Astrocyte of the cerebellum (primary cell): Measurements from ENCODE around the gene SLX4IP.

Experiments used
- DNase-seq: peaks from one replicate; pipeline ENCODE4 v3.0.0-alpha.2; 2011; ENCODE audit warnings: low read depth
- H3K4me3 ChIP-seq: 2 replicates; pipeline ENCODE4 v1.5.1; 2011; ENCODE audit warnings: mild to moderate bottlenecking, low read depth, low read length, moderate library complexity
- in situ Hi-C: cut with HindIII; loops from 2 replicates; pipeline ENCODE4 v1.10.0; 2017; ENCODE audit warnings: low sequenced_read_pairs
- TF ChIP-seq, protein P1 (sequence below): IDR thresholded peaks from 2 replicates; pipeline ENCODE4 v1.5.1; 2012; ENCODE audit warnings: low read length, low read depth, moderate library complexity, mild to moderate bottlenecking; ENCODE audit errors: missing control alignments

The SLX4IP gene

GRCh38 chr20:10488534-10488933, 53.4 kb downstream of the SLX4IP start:
- in situ Hi-C loops, result no loop called here
- no peak for DNase-seq
- TF ChIP-seq, protein P1, sequence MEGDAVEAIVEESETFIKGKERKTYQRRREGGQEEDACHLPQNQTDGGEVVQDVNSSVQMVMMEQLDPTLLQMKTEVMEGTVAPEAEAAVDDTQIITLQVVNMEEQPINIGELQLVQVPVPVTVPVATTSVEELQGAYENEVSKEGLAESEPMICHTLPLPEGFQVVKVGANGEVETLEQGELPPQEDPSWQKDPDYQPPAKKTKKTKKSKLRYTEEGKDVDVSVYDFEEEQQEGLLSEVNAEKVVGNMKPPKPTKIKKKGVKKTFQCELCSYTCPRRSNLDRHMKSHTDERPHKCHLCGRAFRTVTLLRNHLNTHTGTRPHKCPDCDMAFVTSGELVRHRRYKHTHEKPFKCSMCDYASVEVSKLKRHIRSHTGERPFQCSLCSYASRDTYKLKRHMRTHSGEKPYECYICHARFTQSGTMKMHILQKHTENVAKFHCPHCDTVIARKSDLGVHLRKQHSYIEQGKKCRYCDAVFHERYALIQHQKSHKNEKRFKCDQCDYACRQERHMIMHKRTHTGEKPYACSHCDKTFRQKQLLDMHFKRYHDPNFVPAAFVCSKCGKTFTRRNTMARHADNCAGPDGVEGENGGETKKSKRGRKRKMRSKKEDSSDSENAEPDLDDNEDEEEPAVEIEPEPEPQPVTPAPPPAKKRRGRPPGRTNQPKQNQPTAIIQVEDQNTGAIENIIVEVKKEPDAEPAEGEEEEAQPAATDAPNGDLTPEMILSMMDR, result no peak
- no peak overlapping the region for H3K4me3 ChIP-seq

GRCh38 chr20:10489853-10490252, 54.7 kb downstream of the SLX4IP start:
- TF ChIP-seq, protein P1, result no peak
- no peak for DNase-seq
- no peak overlapping the region for H3K4me3 ChIP-seq
- in situ Hi-C loops, result no loop called here

DNA sequence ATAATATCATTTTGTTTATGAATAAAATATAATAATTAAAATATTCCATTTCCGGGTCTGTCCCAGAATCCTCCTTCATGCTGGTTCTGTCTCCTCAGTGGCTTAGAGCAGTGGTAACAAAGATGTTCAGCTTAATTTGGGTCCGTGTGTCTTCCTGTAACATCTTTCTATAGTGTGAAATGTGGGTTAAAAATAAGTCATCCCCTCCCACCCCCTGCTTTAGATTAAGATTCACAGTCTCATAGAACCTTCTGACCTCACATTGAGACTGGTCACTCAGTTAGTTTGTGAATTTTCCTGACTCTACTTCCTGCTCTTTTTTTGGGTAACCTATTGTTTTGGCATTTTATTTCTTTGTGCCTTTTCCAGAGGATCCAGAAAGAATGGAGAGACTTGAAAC, 55.2 kb downstream of the SLX4IP start:
- TF ChIP-seq, protein P1, result no peak
- in situ Hi-C loops, result no loop called here
- no peak overlapping the region for H3K4me3 ChIP-seq
- DNase-seq, result no peak

GRCh38 chr20:10490706-10491105, 55.6 kb downstream of the SLX4IP start:
- TF ChIP-seq, protein P1, result no peak
- in situ Hi-C loops, result no loop called here
- no peak for DNase-seq
- H3K4me3 ChIP-seq, result no peak overlapping the region

- no peak for DNase-seq
- TF ChIP-seq, protein P1, result no peak
- in situ Hi-C loops, result no loop called here
- no peak overlapping the region for H3K4me3 ChIP-seq
Measured at GRCh38 chr20:10492065-10492464, 57.0 kb downstream of the SLX4IP start.

GRCh38 chr20:10492844-10493243, 57.7 kb downstream of the SLX4IP start:
- no peak overlapping the region for H3K4me3 ChIP-seq
- DNase-seq, result no peak
- TF ChIP-seq, protein P1, result no peak
- in situ Hi-C loops, result no loop called here

DNA sequence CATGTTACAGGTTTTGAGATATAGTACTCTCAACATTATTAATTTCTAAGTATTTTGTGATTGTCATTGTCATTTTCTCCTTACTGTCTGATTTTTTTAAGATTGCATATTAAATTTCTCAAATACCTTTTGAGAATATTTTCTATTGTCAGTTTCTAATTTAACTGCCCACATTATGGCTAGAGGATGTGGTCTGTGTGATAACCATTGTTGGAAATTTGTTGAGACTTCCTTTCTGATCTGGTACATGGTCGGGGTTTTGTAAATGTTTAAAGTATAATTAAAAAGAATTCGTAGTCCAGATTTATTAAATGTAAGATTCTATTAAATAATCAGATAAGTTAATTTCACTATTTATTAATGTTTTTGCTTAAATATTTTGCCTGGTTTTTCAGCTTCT, 60.1 kb downstream of the SLX4IP start:
- in situ Hi-C loops, result no loop called here
- H3K4me3 ChIP-seq, result no peak overlapping the region
- no peak for DNase-seq
- TF ChIP-seq, protein P1, result no peak
